Testis (tissue), 3 donors: ENCODE measurements around the gene GATB. TPM values are rescaled to one million over a fixed set of nuclear protein-coding genes. Genes with fewer than 3 reads are reported as not detected.

Experiments
- DNase-seq: peaks from one replicate; pipeline ENCODE4 v3.0.0-alpha.2; 2019
- H3K27ac ChIP-seq, 2 donors: fragments of 200-600 bp; sonication (generic); one replicate each; pipeline ENCODE4 v1.5.1; 2019
- H3K27me3 ChIP-seq: fragments of 200-600 bp; sonication (generic); one replicate; pipeline ENCODE4 v1.5.1; 2019
- H3K36me3 ChIP-seq: fragments of 200-600 bp; sonication (generic); one replicate; pipeline ENCODE4 v1.5.1; 2017; ENCODE audit warnings: low read depth; ENCODE audit errors: missing control alignments
- H3K4me1 ChIP-seq: fragments of 200-600 bp; sonication (generic); one replicate; pipeline ENCODE4 v1.5.1; 2019
- H3K4me3 ChIP-seq, 2 donors: fragments of 200-600 bp; sonication (generic); one replicate each; pipeline ENCODE4 v1.5.1; 2017 to 2019
- H3K9me3 ChIP-seq: fragments of 200-600 bp; sonication (generic); one replicate; pipeline ENCODE4 v1.5.1; 2017
- POLR2A ChIP-seq: fragments of 450-650 bp; IDR thresholded peaks from one replicate; pipeline ENCODE4 v1.6.1; 2017; ENCODE audit warnings: antibody characterized with exemption, mild to moderate bottlenecking, moderate library complexity
- WGBS, 2 donors: methylation state at CpG; one replicate each; pipeline ENCODE4 v1.1.5; 2018; 5-methylcytosine and 5-hydroxymethylcytosine counted together
- intact Hi-C: fragments of 100-400 bp; cut with DNase I; formaldehyde crosslinking; loops from one replicate; pipeline ENCODE4 v1.15.1; 2023; ENCODE audit warnings: low total_unique reads
- polyA plus RNA-seq: library from polyadenylated mRNA; stranded (reverse); fragments of 350-450 nt; fragmentation: Illumina TruSeq; extraction: RNeasy Lipid Tissue Mini Kit (QIAGEN cat#74804); gene quantifications from one replicate; pipeline ENCODE4 v1.2.3, GENCODE V29; 2014; ENCODE audit warnings: low read depth, low replicate concordance; ENCODE audit not compliant: insufficient read depth
- total RNA-seq, 2 donors: library from RNA; depleted of rRNA; stranded (reverse); fragments of >200 nt; gene quantifications; one replicate each; pipeline ENCODE4 v1.2.3, GENCODE V29; 2016
- TF ChIP-seq, protein P1 (sequence below), 3 experiments: fragments of 450-650 bp in 2 of 3; fragments of 200-600 bp in 1 of 3; sonication (generic) in 1 of 3; IDR thresholded peaks; one replicate each; pipeline ENCODE4 v1.5.1; 2016 to 2019; ENCODE audit warnings: antibody characterized with exemption in 3 of 3, mild to moderate bottlenecking in 2 of 3, moderate library complexity in 1 of 3

The GATB gene
- total and polyA plus RNA-seq, 3 donors from 2014 or later = 21.9 to 49.4 (median 44.7) TPM

DNA sequence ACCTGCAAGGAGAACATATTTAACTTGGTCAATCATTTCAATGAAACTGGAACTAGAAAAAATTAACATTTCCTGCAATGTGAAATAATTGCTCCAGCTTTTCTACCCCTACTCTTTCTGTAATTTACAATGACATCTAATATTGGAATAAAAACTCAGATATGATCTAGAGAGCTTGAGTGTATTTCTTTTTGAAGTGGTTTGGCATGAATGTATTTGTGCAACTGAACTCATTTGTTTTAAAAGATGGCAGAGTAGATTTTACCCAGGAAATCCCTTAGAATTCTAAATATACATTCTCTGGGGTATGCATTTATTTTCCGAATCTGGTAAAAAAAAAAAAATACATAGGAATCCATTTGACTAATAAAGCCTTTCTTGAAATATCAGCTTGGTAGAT lies 21.5 kb upstream of the GATB start:
- Histone ChIP-seq H3K27ac (no peak overlapping the region), H3K9me3 (no peaks in the 10 kb centered on the region), H3K27me3 (no peaks in the 10 kb centered on the region), H3K36me3 (no peaks in the 10 kb centered on the region), H3K4me3 (no peak overlapping the region), H3K4me1 (peaks cover 10% of the 10 kb centered on the region)
- 89 to 90% methylated on average over 1 of the region's 1 CpG for WGBS, 2 donors
- no peak for DNase-seq
- intact Hi-C loops = no loop called here
- TF ChIP-seq, protein P1, sequence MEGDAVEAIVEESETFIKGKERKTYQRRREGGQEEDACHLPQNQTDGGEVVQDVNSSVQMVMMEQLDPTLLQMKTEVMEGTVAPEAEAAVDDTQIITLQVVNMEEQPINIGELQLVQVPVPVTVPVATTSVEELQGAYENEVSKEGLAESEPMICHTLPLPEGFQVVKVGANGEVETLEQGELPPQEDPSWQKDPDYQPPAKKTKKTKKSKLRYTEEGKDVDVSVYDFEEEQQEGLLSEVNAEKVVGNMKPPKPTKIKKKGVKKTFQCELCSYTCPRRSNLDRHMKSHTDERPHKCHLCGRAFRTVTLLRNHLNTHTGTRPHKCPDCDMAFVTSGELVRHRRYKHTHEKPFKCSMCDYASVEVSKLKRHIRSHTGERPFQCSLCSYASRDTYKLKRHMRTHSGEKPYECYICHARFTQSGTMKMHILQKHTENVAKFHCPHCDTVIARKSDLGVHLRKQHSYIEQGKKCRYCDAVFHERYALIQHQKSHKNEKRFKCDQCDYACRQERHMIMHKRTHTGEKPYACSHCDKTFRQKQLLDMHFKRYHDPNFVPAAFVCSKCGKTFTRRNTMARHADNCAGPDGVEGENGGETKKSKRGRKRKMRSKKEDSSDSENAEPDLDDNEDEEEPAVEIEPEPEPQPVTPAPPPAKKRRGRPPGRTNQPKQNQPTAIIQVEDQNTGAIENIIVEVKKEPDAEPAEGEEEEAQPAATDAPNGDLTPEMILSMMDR (IDR thresholded peaks at IDR 0.05) = no peak
- TF ChIP-seq POLR2A = no peak

DNA sequence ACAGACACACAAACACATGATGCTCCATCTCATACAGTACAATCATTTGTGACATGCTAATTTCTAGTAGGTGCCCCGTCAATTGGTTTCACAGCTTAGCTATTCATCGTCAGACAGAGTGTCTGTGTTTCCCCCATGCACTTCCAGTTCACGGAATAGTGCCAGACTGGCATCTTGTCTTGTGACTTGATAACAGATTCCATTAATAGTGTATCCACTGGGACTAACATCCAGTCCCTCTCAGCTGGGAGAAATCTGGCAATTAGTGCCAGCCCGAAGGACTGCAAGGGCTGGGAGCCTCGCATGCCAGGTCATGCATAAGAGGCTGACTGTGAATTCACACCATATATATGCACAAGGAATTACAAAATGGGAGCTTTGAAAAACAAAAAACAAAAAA lies 20.2 kb upstream of the GATB start:
- Histone ChIP-seq H3K36me3 (no peaks in the 10 kb centered on the region), H3K27ac (no peak overlapping the region), H3K4me3 (no peak overlapping the region), H3K9me3 (no peaks in the 10 kb centered on the region), H3K27me3 (no peaks in the 10 kb centered on the region), H3K4me1 (peaks cover 10% of the 10 kb centered on the region)
- TF ChIP-seq, protein P1 (IDR thresholded peaks at IDR 0.05) = no peak
- DNase-seq = peak; percentile 33
- intact Hi-C loops = no loop called here
- WGBS, 2 donors = 68 to 69% methylated on average over 5 of the region's 5 CpGs

DNA sequence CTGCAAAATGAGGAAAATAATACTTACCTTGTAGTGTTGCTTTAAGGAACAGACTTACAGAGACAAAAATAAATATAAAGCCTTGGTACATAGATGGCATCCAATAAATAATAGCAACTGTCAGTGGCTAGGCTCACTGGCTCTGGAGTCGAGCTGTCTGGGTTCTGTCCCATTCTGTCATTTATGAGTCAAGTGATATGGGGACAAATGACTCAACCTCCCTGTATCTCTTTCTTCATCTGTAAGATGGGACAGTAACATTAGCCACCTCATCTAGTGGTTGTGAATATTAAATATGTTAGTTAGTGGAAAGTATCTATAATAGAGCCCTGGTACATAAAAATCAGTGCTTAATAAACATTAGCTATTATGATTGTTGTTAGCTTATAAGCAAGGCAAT lies 16.7 kb upstream of the GATB start:
- WGBS, 2 donors = 75 to 86% methylated on average over 1 of the region's 1 CpG
- Histone ChIP-seq H3K27me3 (no peaks in the 10 kb centered on the region), H3K9me3 (peaks cover 3% of the 10 kb centered on the region), H3K4me3 (no peak overlapping the region), H3K36me3 (no peaks in the 10 kb centered on the region), H3K4me1 (peaks cover 6% of the 10 kb centered on the region), H3K27ac (no peak overlapping the region)
- intact Hi-C loops = no loop called here
- DNase-seq = no peak
- TF ChIP-seq, protein P1 (IDR thresholded peaks at IDR 0.05) = no peak
- no peak for TF ChIP-seq POLR2A

DNA sequence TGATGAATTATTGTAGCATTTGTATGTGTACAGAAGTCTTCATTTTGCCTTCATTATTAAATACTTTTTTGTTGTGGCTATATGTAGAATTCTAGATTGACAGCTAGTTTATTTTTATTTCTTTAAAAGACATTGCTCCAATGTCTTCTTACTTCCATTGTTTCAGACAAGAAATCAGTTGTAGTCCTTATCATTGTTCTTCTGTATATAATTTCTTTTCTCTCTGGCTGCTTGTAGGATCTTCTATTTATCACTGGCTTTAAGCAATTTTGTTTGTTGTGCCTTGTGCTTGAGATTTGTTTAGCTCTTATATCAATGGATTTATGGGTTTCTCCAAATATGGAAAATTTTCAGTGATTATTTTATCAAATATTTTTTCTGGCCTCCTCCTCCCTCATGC lies 13.5 kb upstream of the GATB start:
- Histone ChIP-seq H3K27me3 (no peaks in the 10 kb centered on the region), H3K4me3 (no peak overlapping the region), H3K27ac (no peak overlapping the region), H3K9me3 (peaks cover 3% of the 10 kb centered on the region), H3K4me1 (no peaks in the 10 kb centered on the region), H3K36me3 (no peaks in the 10 kb centered on the region)
- intact Hi-C loops = no loop called here
- TF ChIP-seq, protein P1 (IDR thresholded peaks at IDR 0.05) = no peak
- no peak for DNase-seq

DNA sequence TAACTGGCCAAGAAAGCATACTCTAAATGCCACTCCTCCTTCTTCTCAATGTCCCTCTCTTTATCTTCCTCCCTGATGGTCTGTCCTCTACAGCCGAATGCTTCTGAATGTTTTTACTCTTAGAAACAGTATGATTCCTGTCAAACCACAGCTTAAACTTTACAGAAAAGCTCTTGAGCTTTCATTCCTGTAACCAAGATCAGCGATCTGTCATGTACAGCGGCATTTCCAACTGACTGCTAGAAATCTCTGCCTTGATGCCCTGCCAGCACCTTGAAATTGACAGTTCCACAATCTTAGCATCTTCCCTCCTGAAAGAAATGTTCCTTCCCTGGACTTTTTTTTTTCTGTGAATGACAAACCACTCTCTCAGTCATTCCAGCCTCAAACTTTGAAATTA lies 11.5 kb upstream of the GATB start:
- peaks cover 3% of the 10 kb centered on the region for H3K9me3 ChIP-seq
- TF ChIP-seq, protein P1 (IDR thresholded peaks at IDR 0.05) = no peak
- no peak for TF ChIP-seq POLR2A
- DNase-seq = no peak
- no peaks in the 10 kb centered on the region for H3K27me3 ChIP-seq
- no peak overlapping the region for H3K4me3 ChIP-seq
- peaks cover 3% of the 10 kb centered on the region for H3K4me1 ChIP-seq
- intact Hi-C loops = no loop called here
- no peak overlapping the region for H3K27ac ChIP-seq
- WGBS, 2 donors = 84 to 88% methylated on average over 3 of the region's 3 CpGs
- no peaks in the 10 kb centered on the region for H3K36me3 ChIP-seq
